Measurements from ENCODE around the gene CCR7.
"Not testable (repeated sequence)": the region's sequence is repeated elsewhere in the genome, so short reads cannot be mapped to it uniquely, and the experiment has no call there.

Gene CCR7

GRCh38 chr17:40596261-40596919 is 31.1 kb upstream of the CCR7 start:
- DNase-seq, result peak; percentile 16

GRCh38 chr17:40590742-40591141 is 25.5 kb upstream of the CCR7 start:
- DNase-seq, result no peak

- DNase-seq, result no peak
Measured at GRCh38 chr17:40588552-40588951, 23.3 kb upstream of the CCR7 start.

- DNase-seq, result not testable (repeated sequence)
Measured at GRCh38 chr17:40586264-40586663, 21.0 kb upstream of the CCR7 start.

GRCh38 chr17:40584950-40585349 is 19.7 kb upstream of the CCR7 start:
- not testable (repeated sequence) for DNase-seq

GRCh38 chr17:40582328-40582901 is 17.1 kb upstream of the CCR7 start:
- DNase-seq, result no peak

- DNase-seq, result no peak
Measured at GRCh38 chr17:40580140-40580539, 14.9 kb upstream of the CCR7 start.

GRCh38 chr17:40579471-40579870 is 14.2 kb upstream of the CCR7 start:
- no peak for DNase-seq

GRCh38 chr17:40577611-40578065 is 12.4 kb upstream of the CCR7 start:
- no peak for DNase-seq

- no peak for DNase-seq
Measured at GRCh38 chr17:40576113-40576740, 11.0 kb upstream of the CCR7 start.

- no peak for DNase-seq
Measured at GRCh38 chr17:40574292-40574691, 9.0 kb upstream of the CCR7 start.

GRCh38 chr17:40572245-40572993 is 7.1 kb upstream of the CCR7 start:
- not testable (repeated sequence) for DNase-seq

GRCh38 chr17:40568074-40568836 is 3.0 kb upstream of the CCR7 start:
- no peak for DNase-seq

GRCh38 chr17:40567377-40567776 is 2.1 kb upstream of the CCR7 start:
- no peak for DNase-seq

GRCh38 chr17:40565769-40566409 is 617 bp upstream of the CCR7 start:
- no peak for DNase-seq

- no peak for DNase-seq
Measured at GRCh38 chr17:40564195-40564882, 933 bp downstream of the CCR7 start.

GRCh38 chr17:40563220-40564052 is 1.8 kb downstream of the CCR7 start:
- no peak for DNase-seq

GRCh38 chr17:40562838-40563219 is 2.4 kb downstream of the CCR7 start:
- no peak for DNase-seq

GRCh38 chr17:40561871-40562611 is 3.2 kb downstream of the CCR7 start:
- no peak for DNase-seq

- DNase-seq, result no peak
Measured at GRCh38 chr17:40561294-40561870, 3.9 kb downstream of the CCR7 start.
